Retinal pigment epithelial cell (primary cell): ENCODE data around the gene SSH3.
"Not testable (repeated sequence)": the region's sequence is repeated elsewhere in the genome, so short reads cannot be mapped to it uniquely, and the experiment has no call there.

Experiments
- DNase-seq: peaks from one replicate; pipeline ENCODE4 v3.0.0-alpha.2; 2010; ENCODE audit warnings: low read depth
- H3K4me3 ChIP-seq: 2 replicates; pipeline ENCODE4 v1.5.1; 2011; ENCODE audit warnings: mild to moderate bottlenecking, low read length, control low read depth, moderate library complexity
- CTCF ChIP-seq: conservative IDR thresholded peaks from 2 replicates; pipeline ENCODE4 v1.5.1; 2011; ENCODE audit warnings: low read depth, low read length, control low read depth, inconsistent platforms

The SSH3 gene

GRCh38 chr11:67317205-67317887 is 14.0 kb downstream of the SSH3 start:
- DNase-seq, result peak; percentile 58
- H3K4me3 ChIP-seq, result peak overlapping the region; percentile 81
- TF ChIP-seq CTCF, result peak; percentile 84

GRCh38 chr11:67317888-67318555 is 14.7 kb downstream of the SSH3 start:
- H3K4me3 ChIP-seq, result peak overlapping the region; percentile 81
- no peak for TF ChIP-seq CTCF
- DNase-seq, result no peak

GRCh38 chr11:67318876-67319275 is 15.5 kb downstream of the SSH3 start:
- H3K4me3 ChIP-seq, result not testable (repeated sequence)

GRCh38 chr11:67320011-67320410 is 16.7 kb downstream of the SSH3 start:
- DNase-seq, result no peak
- no peak for TF ChIP-seq CTCF
- no peak overlapping the region for H3K4me3 ChIP-seq

More at GRCh38 chr11:67318876-67319275, 15.5 kb downstream of the SSH3 start:
- not testable (repeated sequence) for DNase-seq

- H3K4me3 ChIP-seq, result no peak overlapping the region
- DNase-seq, result no peak
- TF ChIP-seq CTCF, result no peak
Measured at GRCh38 chr11:67320691-67321090, 17.4 kb downstream of the SSH3 start.

- TF ChIP-seq CTCF, result no peak
- H3K4me3 ChIP-seq, result no peak overlapping the region
- no peak for DNase-seq
Measured at GRCh38 chr11:67321313-67321871, 18.1 kb downstream of the SSH3 start.

- H3K4me3 ChIP-seq, result no peak overlapping the region
- no peak for TF ChIP-seq CTCF
- no peak for DNase-seq
Measured at GRCh38 chr11:67322049-67322448, 18.7 kb downstream of the SSH3 start.
